ENCODE measurements around the gene LRP8.

DNA sequence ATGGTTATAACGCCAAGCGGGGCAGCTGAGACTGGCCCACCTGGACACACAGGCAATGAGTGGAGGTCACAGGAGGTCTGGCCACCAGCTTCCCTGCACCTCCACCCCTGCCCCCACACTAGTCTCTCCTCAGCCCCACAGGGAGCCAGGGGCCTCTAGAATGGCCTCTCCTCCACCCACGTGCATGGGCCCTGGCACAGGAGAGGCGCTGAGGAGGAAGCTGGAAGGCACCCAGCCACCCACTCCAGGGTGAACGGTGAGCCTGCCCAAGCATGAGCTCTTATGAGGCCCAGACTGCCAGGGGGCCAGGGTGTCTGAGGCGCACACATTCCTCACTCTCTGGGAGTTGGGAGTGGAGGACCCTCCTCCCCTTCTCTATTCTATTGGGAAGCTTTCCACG lies 22.2 kb downstream of the LRP8 start:
- TF ChIP-seq CTCF (IDR thresholded peaks at IDR 0.05; ENCODE audit: low read depth, low read length) (no peak), EZH2phosphoT487 (IDR thresholded peaks at IDR 0.05; ENCODE audit: low read depth) (no peak)
